AG04450 (cell line): ENCODE measurements around the gene SERAC1. TPM values are rescaled to one million over a fixed set of nuclear protein-coding genes. Genes with fewer than 3 reads are reported as not detected.

Experiments
- CTCF ChIA-PET: fragments of 300-600, 350-600 bp; formaldehyde crosslinking; extraction: SDS; loops from one replicate; lab custom pipeline; 2022; ENCODE audit warnings: antibody characterized with exemption, inconsistent platforms; lab: Charles Lee
- POLR2A ChIA-PET: fragments of 350-600 bp; formaldehyde crosslinking; extraction: SDS; loops from one replicate; lab custom pipeline; 2021; ENCODE audit warnings: antibody characterized with exemption, inconsistent platforms; lab: Yijun Ruan, JAX
- DNase-seq: peaks from one replicate; pipeline ENCODE4 v3.0.0-alpha.2; 2011; ENCODE audit warnings: low read depth, low spot score
- H3K27ac ChIP-seq: one replicate; pipeline ENCODE4 v1.5.1; 2012; ENCODE audit warnings: low read depth, low read length, control low read depth
- H3K27me3 ChIP-seq: one replicate; pipeline ENCODE4 v1.6.0; 2012; ENCODE audit warnings: low read length; ENCODE audit not compliant: control insufficient read depth, insufficient read depth
- H3K4me3 ChIP-seq: 2 replicates; pipeline ENCODE4 v1.5.1; 2011; ENCODE audit warnings: mild to moderate bottlenecking, low read depth, low read length, control low read depth
- H3K9me3 ChIP-seq: 2 replicates; pipeline ENCODE4 v1.5.1; 2012; ENCODE audit warnings: low read length; ENCODE audit not compliant: control insufficient read depth, insufficient read depth
- polyA plus RNA-seq: library from polyadenylated mRNA; depleted of rRNA; stranded (reverse); fragments of >200 nt; gene quantifications from 2 replicates; pipeline ENCODE4 v1.2.3, GENCODE V29; 2011
- TF ChIP-seq, protein P1 (sequence below): IDR thresholded peaks from 2 replicates; pipeline ENCODE4 v1.5.1; 2011; ENCODE audit warnings: low read depth, low read length, control low read depth, inconsistent platforms

SERAC1 gene
- polyA plus RNA-seq, 1 experiment = 14.5 TPM

GRCh38 chr6:158068156-158068892 is 99.7 kb downstream of the SERAC1 start:
- H3K4me3 ChIP-seq = no peak overlapping the region
- H3K9me3 ChIP-seq = no peaks in the 10 kb centered on the region; the same call in 1 of the 2 replicates
- H3K27ac ChIP-seq = peak overlapping the region; percentile 75
- ChIA-PET POLR2A (no interaction called here), CTCF (interaction anchor here (0.7 to 1.0 kb wide), 3 partner anchors 42 to 195 kb away, joined by 3 to 5 read pairs (median 4); no protein-coding TSS in a partner anchor)
- H3K27me3 ChIP-seq = no peaks in the 10 kb centered on the region
- TF ChIP-seq, protein P1, sequence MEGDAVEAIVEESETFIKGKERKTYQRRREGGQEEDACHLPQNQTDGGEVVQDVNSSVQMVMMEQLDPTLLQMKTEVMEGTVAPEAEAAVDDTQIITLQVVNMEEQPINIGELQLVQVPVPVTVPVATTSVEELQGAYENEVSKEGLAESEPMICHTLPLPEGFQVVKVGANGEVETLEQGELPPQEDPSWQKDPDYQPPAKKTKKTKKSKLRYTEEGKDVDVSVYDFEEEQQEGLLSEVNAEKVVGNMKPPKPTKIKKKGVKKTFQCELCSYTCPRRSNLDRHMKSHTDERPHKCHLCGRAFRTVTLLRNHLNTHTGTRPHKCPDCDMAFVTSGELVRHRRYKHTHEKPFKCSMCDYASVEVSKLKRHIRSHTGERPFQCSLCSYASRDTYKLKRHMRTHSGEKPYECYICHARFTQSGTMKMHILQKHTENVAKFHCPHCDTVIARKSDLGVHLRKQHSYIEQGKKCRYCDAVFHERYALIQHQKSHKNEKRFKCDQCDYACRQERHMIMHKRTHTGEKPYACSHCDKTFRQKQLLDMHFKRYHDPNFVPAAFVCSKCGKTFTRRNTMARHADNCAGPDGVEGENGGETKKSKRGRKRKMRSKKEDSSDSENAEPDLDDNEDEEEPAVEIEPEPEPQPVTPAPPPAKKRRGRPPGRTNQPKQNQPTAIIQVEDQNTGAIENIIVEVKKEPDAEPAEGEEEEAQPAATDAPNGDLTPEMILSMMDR = no peak
- DNase-seq = no peak

GRCh38 chr6:158067436-158068015 is 100.5 kb downstream of the SERAC1 start:
- ChIA-PET POLR2A (no interaction called here), CTCF (interaction anchor here (1.0 kb wide), 1 partner anchor 55 kb away, joined by 4 read pairs; no protein-coding TSS in a partner anchor)
- TF ChIP-seq, protein P1 = no peak
- no peak for DNase-seq
- H3K27me3 ChIP-seq = no peaks in the 10 kb centered on the region
- H3K27ac ChIP-seq = peak overlapping the region; percentile 11
- H3K4me3 ChIP-seq = no peak overlapping the region
- no peaks in the 10 kb centered on the region; the same call in 1 of the 2 replicates for H3K9me3 ChIP-seq

- TF ChIP-seq, protein P1 = no peak
- peaks cover 5% of the 10 kb centered on the region; the same call in 1 of the 2 replicates for H3K9me3 ChIP-seq
- H3K27me3 ChIP-seq = no peaks in the 10 kb centered on the region
- no peak overlapping the region for H3K27ac ChIP-seq
- CTCF ChIA-PET = no interaction called here
- DNase-seq = no peak
- POLR2A ChIA-PET = no interaction called here
- no peak overlapping the region for H3K4me3 ChIP-seq
Measured at GRCh38 chr6:158066136-158066781, 101.8 kb downstream of the SERAC1 start.

DNA sequence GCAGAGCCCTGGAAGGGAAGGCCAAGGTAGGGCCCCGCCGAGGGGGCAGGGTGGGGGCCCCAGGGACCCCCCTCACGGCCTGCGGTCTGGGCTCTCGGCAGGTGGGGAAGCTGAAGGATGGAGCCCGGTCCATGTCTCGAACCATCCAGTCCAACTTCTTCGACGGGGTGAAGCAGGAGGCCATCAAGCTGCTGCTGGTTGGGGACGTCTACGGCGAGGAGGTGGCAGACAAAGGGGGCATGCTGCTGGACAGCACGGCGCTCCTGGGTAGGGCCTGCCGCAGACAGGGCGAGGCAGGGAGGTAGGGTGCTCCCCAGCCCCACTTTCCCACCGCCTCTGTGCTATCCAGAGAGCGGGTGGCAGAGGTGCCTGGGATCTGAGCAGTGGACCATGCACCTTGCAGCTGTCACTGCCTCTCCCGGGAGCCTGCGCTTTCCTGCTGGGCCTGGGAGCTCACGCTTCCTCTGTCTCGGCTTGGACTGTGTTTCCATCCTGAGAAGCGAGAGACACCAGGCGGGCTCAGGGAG is 103.3 kb downstream of the SERAC1 start:
- H3K9me3 ChIP-seq = peaks cover 5% of the 10 kb centered on the region; the same call in 1 of the 2 replicates
- CTCF ChIA-PET = no interaction called here
- no peaks in the 10 kb centered on the region for H3K27me3 ChIP-seq
- no peak for DNase-seq
- TF ChIP-seq, protein P1 = no peak
- no peak overlapping the region for H3K27ac ChIP-seq
- POLR2A ChIA-PET = no interaction called here
- H3K4me3 ChIP-seq = no peak overlapping the region
